GM23338 (cell line): Measurements from ENCODE around the gene USP31. TPM values are rescaled to one million over a fixed set of nuclear protein-coding genes. Genes with fewer than 3 reads are reported as not detected.

Source experiments
- ATAC-seq: fragments of 200-7000 bp; cut with Tn5 transposase; 3 replicates; pipeline ENCODE4 v1.9.1; 2020
- DNase-seq: peaks from one replicate; pipeline ENCODE4 v3.0.0-alpha.2; 2015; ENCODE audit warnings: low spot score
- H2AFZ ChIP-seq: fragments of 200-600 bp; sonication (generic); 2 replicates; pipeline ENCODE4 v1.8.0; 2016; ENCODE audit warnings: antibody characterized with exemption, mild to moderate bottlenecking, moderate library complexity
- H3F3A ChIP-seq: fragments of 200-600 bp; sonication (generic); replicated peaks from 2 replicates; pipeline ENCODE4 v1.8.0; 2017; ENCODE audit warnings: antibody characterized with exemption, mixed run types, low read depth
- H3K27ac ChIP-seq: fragments of 200-600 bp; sonication (generic); 2 replicates; pipeline ENCODE4 v1.6.1; 2016; ENCODE audit warnings: low read depth
- H3K27me3 ChIP-seq: fragments of 200-600 bp; sonication (generic); 2 replicates; pipeline ENCODE4 v1.8.0; 2016; ENCODE audit warnings: mild to moderate bottlenecking, mixed run types, moderate library complexity; ENCODE audit not compliant: insufficient read depth
- H3K36me3 ChIP-seq: fragments of 200-600 bp; sonication (generic); 2 replicates; pipeline ENCODE4 v1.8.0; 2016; ENCODE audit warnings: mild to moderate bottlenecking; ENCODE audit not compliant: insufficient read depth
- H3K4me1 ChIP-seq: fragments of 200-600 bp; sonication (generic); 2 replicates; pipeline ENCODE4 v1.8.0; 2016; ENCODE audit warnings: mild to moderate bottlenecking, moderate library complexity; ENCODE audit not compliant: insufficient read depth
- H3K4me2 ChIP-seq: fragments of 200-600 bp; sonication (generic); 2 replicates; pipeline ENCODE4 v1.7.1; 2017; ENCODE audit warnings: mixed run types
- H3K4me3 ChIP-seq: fragments of 200-600 bp; sonication (generic); 2 replicates; pipeline ENCODE4 v1.6.1; 2016; ENCODE audit warnings: mixed run types
- H3K79me2 ChIP-seq: fragments of 200-600 bp; sonication (generic); replicated peaks from 2 replicates; pipeline ENCODE4 v1.8.0; 2017; ENCODE audit warnings: mild to moderate bottlenecking; ENCODE audit not compliant: insufficient read depth
- H3K9me2 ChIP-seq: fragments of 200-600 bp; sonication (generic); 2 replicates; pipeline ENCODE4 v1.8.0; 2017; ENCODE audit not compliant: insufficient read depth
- H4K20me1 ChIP-seq: fragments of 200-600 bp; sonication (generic); replicated peaks from 2 replicates; pipeline ENCODE4 v1.8.0; 2017; ENCODE audit warnings: mild to moderate bottlenecking; ENCODE audit not compliant: insufficient read depth
- H3K27ac Mint-ChIP-seq: 2 replicates; pipeline ENCODE4 v1.8.0; 2020; ENCODE audit warnings: inconsistent platforms, mild to moderate bottlenecking, moderate library complexity, mixed read lengths
- H3K27me3 Mint-ChIP-seq: 3 replicates; pipeline ENCODE4 v1.8.0; 2022; ENCODE audit warnings: low read depth, mild to moderate bottlenecking, moderate library complexity, mixed read lengths, inconsistent platforms; ENCODE audit not compliant: insufficient read depth, poor library complexity
- H3K36me3 Mint-ChIP-seq: 3 replicates; pipeline ENCODE4 v1.8.0; 2021; ENCODE audit warnings: low read depth, mild to moderate bottlenecking, inconsistent platforms, moderate library complexity, mixed read lengths
- H3K4me1 Mint-ChIP-seq: 3 replicates; pipeline ENCODE4 v1.8.0; 2020; ENCODE audit warnings: mild to moderate bottlenecking, inconsistent platforms, mixed read lengths
- H3K4me3 Mint-ChIP-seq: 3 replicates; pipeline ENCODE4 v1.8.0; 2021; ENCODE audit warnings: moderate library complexity, mild to moderate bottlenecking, inconsistent platforms, mixed read lengths
- H3K9me3 Mint-ChIP-seq: 3 replicates; pipeline ENCODE4 v1.8.0; 2020; ENCODE audit warnings: moderate library complexity, mild to moderate bottlenecking, inconsistent platforms, mixed read lengths
- CREB1 ChIP-seq: fragments of 250-450 bp; sonication (Bioruptor Pico); IDR thresholded peaks from 2 replicates; pipeline ENCODE4 v1.5.0; 2020; ENCODE audit warnings: low read depth, mild to moderate bottlenecking, moderate library complexity
- CTCF ChIP-seq, 2 experiments: fragments of 200-600 bp in 1 of 2; sonication (generic) in 1 of 2; conservative IDR thresholded peaks; 2 replicates each; pipeline versions ENCODE4 v1.5.1 to v1.6.1; 2016 to 2017; ENCODE audit warnings: antibody characterized with exemption in 2 of 2, low read depth in 2 of 2, mild to moderate bottlenecking in 2 of 2, moderate library complexity in 1 of 2
- ETS1 ChIP-seq: IDR thresholded peaks from 2 replicates; pipeline ENCODE4 v1.6.1; 2016; ENCODE audit warnings: antibody characterized with exemption
- EZH2 ChIP-seq: fragments of 200-600 bp; sonication (generic); IDR thresholded peaks from one replicate; pipeline ENCODE4 v1.8.0; 2017; ENCODE audit warnings: antibody characterized with exemption, mild to moderate bottlenecking, low read depth; ENCODE audit not compliant: unreplicated experiment
- EZH2phosphoT487 ChIP-seq: fragments of 200-600 bp; sonication (generic); IDR thresholded peaks from one replicate; pipeline ENCODE4 v1.8.1; 2018; ENCODE audit warnings: antibody characterized with exemption; ENCODE audit not compliant: unreplicated experiment
- JUNB ChIP-seq: IDR thresholded peaks from one replicate; pipeline ENCODE4 v1.6.1; 2016; ENCODE audit warnings: antibody characterized with exemption; ENCODE audit not compliant: unreplicated experiment
- NANOG ChIP-seq: IDR thresholded peaks from 2 replicates; pipeline ENCODE4 v1.6.1; 2016; ENCODE audit warnings: antibody characterized with exemption, borderline replicate concordance
- REST ChIP-seq: IDR thresholded peaks from one replicate; pipeline ENCODE4 v1.6.1; 2018; ENCODE audit warnings: antibody characterized with exemption; ENCODE audit not compliant: unreplicated experiment
- STAT1 ChIP-seq: IDR thresholded peaks from one replicate; pipeline ENCODE4 v1.6.1; 2016; ENCODE audit warnings: antibody characterized with exemption; ENCODE audit not compliant: unreplicated experiment
- ZNF114 ChIP-seq: fragments of 250-450 bp; sonication (Bioruptor Pico); IDR thresholded peaks from 2 replicates; pipeline ENCODE4 v1.5.0; 2020; ENCODE audit warnings: mild to moderate bottlenecking, moderate library complexity
- ZNF462 ChIP-seq: fragments of 250-450 bp; sonication (Bioruptor Pico); IDR thresholded peaks from 2 replicates; pipeline ENCODE4 v1.5.0; 2020; ENCODE audit warnings: mild to moderate bottlenecking, moderate library complexity
- polyA plus RNA-seq: library from polyadenylated mRNA; unstranded; fragments of >200 nt; fragmentation: Nextera tagmentation; extraction: Ambion mirVana; gene quantifications from 2 replicates; pipeline ENCODE4 v1.2.1, GENCODE V29; 2016
- total RNA-seq: library from RNA; depleted of rRNA; stranded (reverse); fragments of >200 nt; shearing (Covaris generic); gene quantifications from 2 replicates; pipeline ENCODE4 v1.2.3, GENCODE V29; 2014

Gene USP31
- total and polyA plus RNA-seq, 2 experiments from 2014 or later, result 4.3 to 17.9 TPM

- no peak for TF ChIP-seq ZNF462 (CRISPR knock-in tag)
- no peak for TF ChIP-seq REST
Observed at GRCh38 chr16:23172994-23173393, 23.7 kb upstream of the USP31 start (continued).

GRCh38 chr16:23172583-23172982, 23.3 kb upstream of the USP31 start:
- peak; percentile 82 for ATAC-seq

More at GRCh38 chr16:23172583-23172982, 23.3 kb upstream of the USP31 start:
- Histone ChIP-seq H3K4me2 (peak overlapping the region; percentile 20; the same call in 1 of the 2 replicates), H3K4me1 (peaks cover 12% of the 10 kb centered on the region; the same call in 1 of the 2 replicates), H3K36me3 (no peaks in the 10 kb centered on the region), H3K79me2 (no peaks in the 10 kb centered on the region), H2AFZ (0 out of 2 replicates have a peak overlapping the region, but pooled peaks have one; percentile 86), H3K27ac (no peak overlapping the region), H3K27me3 (no peaks in the 10 kb centered on the region), H4K20me1 (no peaks in the 10 kb centered on the region), H3F3A (no peaks in the 10 kb centered on the region), H3K4me3 (no peak overlapping the region), H3K9me2 (no peaks in the 10 kb centered on the region)
- Mint-ChIP-seq H3K4me1 (peaks cover 10% of the 10 kb centered on the region), H3K36me3 (no peaks in the 10 kb centered on the region), H3K27ac (no peak overlapping the region), H3K9me3 (no peaks in the 10 kb centered on the region), H3K4me3 (no peak overlapping the region), H3K27me3 (no peaks in the 10 kb centered on the region)
- DNase-seq, result no peak
- TF ChIP-seq CTCF (conservative IDR thresholded peaks at IDR 0.05; ENCODE audit: low read depth in 2 of 2) (no peak), ETS1 (no peak), EZH2phosphoT487 (no peak), CREB1 (CRISPR knock-in tag) (no peak), NANOG (no peak), EZH2 (no peak), JUNB (no peak), STAT1 (no peak), ZNF114 (CRISPR knock-in tag) (no peak)
